Measurements from ENCODE around the gene DRAP1.
"Not testable (repeated sequence)": the region's sequence is repeated elsewhere in the genome, so short reads cannot be mapped to it uniquely, and the experiment has no call there.

The DRAP1 gene

DNA sequence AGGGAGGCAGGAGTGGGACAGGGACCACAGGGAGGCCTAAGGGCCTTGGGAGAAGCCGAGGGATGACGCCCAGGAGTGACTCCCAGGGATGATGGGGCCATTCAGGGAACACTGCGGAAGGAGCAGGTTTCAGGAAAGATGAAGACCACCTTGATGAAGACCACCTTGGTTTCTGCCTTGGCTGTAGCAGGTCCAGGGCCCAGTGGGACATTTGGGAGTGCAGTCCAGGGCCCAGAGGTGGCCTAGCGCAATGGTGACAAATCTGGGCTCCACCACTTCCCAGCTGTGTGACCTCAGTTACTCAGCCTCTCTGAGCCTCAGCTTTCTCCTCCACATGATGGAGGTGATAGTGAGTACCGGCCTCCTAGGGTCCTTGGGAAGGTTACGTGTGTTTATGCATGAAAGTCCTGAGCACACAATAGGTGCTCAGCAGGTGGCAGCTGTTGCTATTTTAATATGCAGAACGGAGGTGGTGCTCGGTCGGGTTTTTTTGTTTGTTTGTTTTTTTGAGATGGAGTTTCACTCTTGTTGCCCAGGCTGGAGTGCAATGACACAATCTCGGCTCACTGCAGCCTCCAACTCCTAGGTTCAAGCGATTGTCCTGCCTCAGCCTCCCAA, 26.8 kb downstream of the DRAP1 start:
- H3K4me1 Mint-ChIP-seq = peaks cover 7% of the 10 kb centered on the region
- no peak for ATAC-seq (ENCODE audit: low read depth)
- no peaks in the 10 kb centered on the region for H3K9me3 Mint-ChIP-seq
- no peaks in the 10 kb centered on the region for H3K36me3 Mint-ChIP-seq
- no peaks in the 10 kb centered on the region for H3K27me3 Mint-ChIP-seq
- no peak overlapping the region for H3K4me3 Mint-ChIP-seq
- no peak overlapping the region for H3K27ac Mint-ChIP-seq
- no peak for DNase-seq (ENCODE audit: low spot score in 2 of 2)

DNA sequence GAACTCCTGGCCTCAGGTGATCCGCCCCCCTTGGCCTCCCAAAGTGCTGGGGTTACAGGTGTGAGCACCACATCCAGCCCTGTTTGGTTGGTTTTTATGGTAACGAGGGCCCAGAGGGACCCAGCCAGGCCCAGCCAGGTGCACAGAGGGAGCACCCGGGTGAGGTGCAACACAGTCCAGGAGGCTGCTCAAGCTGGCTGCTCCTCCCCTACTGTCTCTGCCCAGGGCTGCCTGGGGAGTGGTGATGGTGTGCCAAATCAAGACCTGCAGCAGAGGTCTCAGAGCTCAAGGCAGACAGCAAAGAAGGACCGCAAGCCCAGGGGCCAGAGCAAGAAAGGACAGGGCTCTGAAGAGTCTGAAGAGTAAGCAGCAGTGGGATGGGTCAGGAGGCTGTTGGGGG, 27.4 kb downstream of the DRAP1 start:
- DNase-seq (ENCODE audit: low spot score in 2 of 2) (no peak), ATAC-seq (ENCODE audit: low read depth) (no peak)
- no peaks in the 10 kb centered on the region for H3K27me3 Mint-ChIP-seq
- peaks cover under 1% of the 10 kb centered on the region for H3K4me1 Mint-ChIP-seq
- H3K9me3 Mint-ChIP-seq = no peaks in the 10 kb centered on the region
- no peak overlapping the region for H3K27ac Mint-ChIP-seq
- H3K36me3 Mint-ChIP-seq = no peaks in the 10 kb centered on the region
- no peak overlapping the region for H3K4me3 Mint-ChIP-seq

DNA sequence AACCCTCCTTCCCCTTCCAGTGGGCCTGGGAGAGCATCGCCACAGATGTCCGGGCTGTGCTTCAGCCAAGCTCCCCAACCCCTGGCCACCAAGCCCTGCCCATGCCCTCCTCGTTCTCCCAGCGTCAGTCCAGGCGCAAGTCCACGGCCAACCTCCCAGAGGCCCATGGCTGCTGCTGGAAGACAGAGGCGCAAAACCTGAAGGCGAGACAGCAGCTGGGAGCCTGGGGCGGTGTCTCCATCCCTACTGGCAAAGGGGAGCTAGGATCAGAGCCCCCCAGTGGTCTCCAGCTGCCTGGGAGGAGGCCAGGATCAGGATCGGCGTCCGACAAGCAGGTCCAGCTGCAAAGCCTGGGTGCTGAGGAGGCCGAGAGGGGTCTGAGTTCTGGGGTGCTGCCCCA, 27.9 kb downstream of the DRAP1 start:
- H3K27me3 Mint-ChIP-seq = no peaks in the 10 kb centered on the region
- H3K36me3 Mint-ChIP-seq = no peaks in the 10 kb centered on the region
- DNase-seq (ENCODE audit: low spot score in 2 of 2) (no peak), ATAC-seq (ENCODE audit: low read depth) (no peak)
- no peak overlapping the region for H3K27ac Mint-ChIP-seq
- no peaks in the 10 kb centered on the region for H3K4me1 Mint-ChIP-seq
- no peak overlapping the region for H3K4me3 Mint-ChIP-seq
- no peaks in the 10 kb centered on the region for H3K9me3 Mint-ChIP-seq

DNA sequence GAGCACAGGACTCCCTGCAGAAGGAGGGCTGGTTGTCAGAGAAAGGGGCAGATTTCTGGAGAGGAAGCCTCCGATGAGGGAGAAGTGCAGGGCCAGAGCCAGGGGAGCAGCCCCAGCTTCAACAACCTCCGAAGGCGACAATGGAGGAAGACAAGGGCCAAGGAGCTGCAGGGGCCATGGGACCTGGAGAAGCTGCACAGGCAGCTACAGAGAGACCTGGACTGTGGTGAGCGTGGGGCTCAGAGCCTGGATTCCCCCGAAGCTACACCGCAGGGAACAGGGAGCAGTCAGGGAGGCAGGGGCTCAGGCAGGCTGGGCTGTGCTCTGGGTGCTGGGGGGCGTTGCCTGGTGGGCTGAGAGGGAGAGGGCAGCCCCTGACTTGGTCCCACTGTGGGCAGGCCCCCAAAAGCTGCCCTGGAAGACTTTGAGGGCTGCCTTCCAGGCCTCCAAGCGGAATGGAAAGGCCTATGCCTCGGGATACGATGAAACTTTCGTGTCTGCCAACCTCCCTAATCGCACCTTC, 28.4 kb downstream of the DRAP1 start:
- ATAC-seq (ENCODE audit: low read depth) (no peak), DNase-seq (ENCODE audit: low spot score in 2 of 2) (no peak)
- H3K9me3 Mint-ChIP-seq = no peaks in the 10 kb centered on the region
- no peaks in the 10 kb centered on the region for H3K36me3 Mint-ChIP-seq
- H3K4me1 Mint-ChIP-seq = no peaks in the 10 kb centered on the region
- H3K4me3 Mint-ChIP-seq = no peak overlapping the region
- H3K27ac Mint-ChIP-seq = no peak overlapping the region
- H3K27me3 Mint-ChIP-seq = no peaks in the 10 kb centered on the region

DNA sequence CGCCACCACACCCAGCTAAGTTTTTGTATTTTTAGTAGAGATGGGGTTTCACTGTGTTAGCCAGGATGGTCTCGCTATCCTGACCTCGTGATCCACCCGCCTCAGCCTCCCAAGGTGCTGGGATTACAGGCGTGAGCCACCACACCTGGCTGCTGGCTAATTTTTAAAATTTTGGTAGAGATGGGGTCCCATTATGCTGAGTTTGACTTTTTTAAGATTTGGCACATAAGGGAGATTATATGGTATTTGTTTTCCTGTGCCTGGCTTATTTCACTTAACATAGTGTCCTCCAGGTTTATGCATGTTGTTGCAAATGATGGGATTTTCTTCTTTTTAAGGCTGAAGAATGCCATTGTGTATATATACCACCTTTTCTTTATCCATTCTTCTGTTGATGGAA, 31.5 kb downstream of the DRAP1 start:
- H3K9me3 Mint-ChIP-seq; H3K27ac Mint-ChIP-seq; H3K4me3 Mint-ChIP-seq; H3K4me1 Mint-ChIP-seq; H3K27me3 Mint-ChIP-seq; H3K36me3 Mint-ChIP-seq; ATAC-seq (ENCODE audit: low read depth); DNase-seq (ENCODE audit: low spot score in 2 of 2): not testable (repeated sequence)

DNA sequence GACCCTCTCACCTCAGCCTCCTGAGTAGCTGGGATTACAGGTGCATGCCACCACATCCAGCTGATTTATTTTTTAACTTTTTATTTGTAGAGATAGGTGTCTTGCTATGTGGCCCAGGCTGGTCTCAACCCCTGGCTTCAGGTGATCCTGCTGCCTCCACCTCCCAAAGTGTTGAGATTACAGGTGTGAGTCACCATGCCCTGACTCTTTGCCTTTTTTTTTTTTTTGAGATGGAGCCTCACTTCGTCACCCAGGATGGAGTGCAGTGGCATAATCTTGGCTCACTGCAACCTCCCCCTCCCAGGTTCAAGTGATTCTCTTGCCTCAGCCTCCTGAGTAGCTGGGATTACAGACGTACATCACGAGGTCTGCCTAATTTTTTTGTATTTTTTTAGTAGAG, 32.4 kb downstream of the DRAP1 start:
- DNase-seq (ENCODE audit: low spot score in 2 of 2); H3K27ac Mint-ChIP-seq; H3K4me3 Mint-ChIP-seq; H3K27me3 Mint-ChIP-seq; ATAC-seq (ENCODE audit: low read depth); H3K36me3 Mint-ChIP-seq; H3K9me3 Mint-ChIP-seq; H3K4me1 Mint-ChIP-seq: not testable (repeated sequence)

DNA sequence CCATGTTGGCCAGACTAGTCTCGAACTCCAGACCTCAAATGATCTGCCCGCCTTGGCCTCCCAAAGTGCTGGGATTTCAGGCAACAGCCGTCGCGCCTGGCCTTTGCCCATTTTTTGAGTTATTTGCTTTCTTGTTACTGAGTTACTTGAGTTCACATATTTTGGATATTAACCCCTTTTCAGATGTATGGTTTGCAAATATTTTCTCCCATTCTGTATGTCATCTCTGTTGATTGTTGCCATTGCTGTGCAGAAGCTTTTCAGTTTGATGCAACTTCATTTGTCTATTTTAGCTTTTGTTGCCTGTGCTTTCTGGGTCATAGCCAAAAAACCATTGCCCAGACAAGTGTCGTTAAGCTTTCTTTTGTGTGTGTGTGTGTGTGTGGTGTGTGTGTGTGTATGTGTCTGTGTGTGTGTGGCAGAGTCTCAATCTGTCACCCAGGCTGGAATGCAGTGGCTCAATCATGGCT, 32.9 kb downstream of the DRAP1 start:
- Mint-ChIP-seq H3K27me3 (no peaks in the 10 kb centered on the region), H3K27ac (no peak overlapping the region), H3K36me3 (no peaks in the 10 kb centered on the region), H3K4me3 (no peak overlapping the region), H3K9me3 (no peaks in the 10 kb centered on the region), H3K4me1 (peaks cover 7% of the 10 kb centered on the region)
- DNase-seq (ENCODE audit: low spot score in 2 of 2) (no peak), ATAC-seq (ENCODE audit: low read depth) (no peak)

DNA sequence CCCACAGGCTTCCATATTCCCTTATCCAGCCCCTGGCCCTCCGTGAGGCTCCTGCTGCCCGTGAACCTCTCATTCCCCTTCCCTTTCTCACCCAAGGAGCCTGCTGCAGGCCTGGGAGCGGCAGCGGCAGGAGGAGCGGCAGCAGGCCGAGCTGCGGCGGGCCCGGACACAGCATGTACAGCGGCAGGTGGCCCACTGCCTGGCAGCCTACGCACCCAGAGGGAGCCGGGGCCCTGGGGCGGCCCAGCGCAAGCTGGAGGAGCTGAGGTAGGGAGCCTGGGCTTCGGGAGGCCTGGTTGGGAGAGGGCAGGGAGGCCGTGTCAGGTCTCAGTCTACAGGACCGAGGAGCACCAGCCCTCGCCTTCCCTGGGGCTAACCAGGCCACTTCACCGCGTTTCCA, 34.2 kb downstream of the DRAP1 start:
- peaks cover 10% of the 10 kb centered on the region for H3K4me1 Mint-ChIP-seq
- ATAC-seq (ENCODE audit: low read depth) (no peak), DNase-seq (ENCODE audit: low spot score in 2 of 2) (no peak)
- no peaks in the 10 kb centered on the region for H3K27me3 Mint-ChIP-seq
- no peak overlapping the region for H3K4me3 Mint-ChIP-seq
- no peak overlapping the region for H3K27ac Mint-ChIP-seq
- H3K9me3 Mint-ChIP-seq = no peaks in the 10 kb centered on the region
- no peaks in the 10 kb centered on the region for H3K36me3 Mint-ChIP-seq

DNA sequence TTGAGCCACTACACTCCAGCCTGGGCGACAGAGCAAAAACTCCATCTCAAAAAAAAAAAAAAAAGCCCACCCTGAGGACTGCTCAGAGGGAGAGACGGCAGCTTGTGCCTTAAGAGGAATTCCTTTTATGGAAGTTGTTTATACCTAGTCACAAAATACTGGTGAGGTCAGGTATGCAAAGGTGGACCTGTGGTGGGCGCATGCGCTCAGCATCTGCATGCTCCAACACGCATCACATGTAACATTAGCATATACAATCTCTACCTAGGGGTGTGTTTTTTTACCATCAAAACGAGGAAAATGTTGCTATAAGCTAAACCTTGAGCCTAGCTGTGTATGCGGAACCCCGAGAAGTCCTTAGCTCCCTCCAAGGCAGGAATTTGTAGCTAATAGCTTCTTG, 35.5 kb downstream of the DRAP1 start:
- ATAC-seq (ENCODE audit: low read depth) (no peak), DNase-seq (ENCODE audit: low spot score in 2 of 2) (no peak)
- Mint-ChIP-seq H3K4me3 (no peak overlapping the region), H3K27me3 (no peaks in the 10 kb centered on the region), H3K9me3 (no peaks in the 10 kb centered on the region), H3K4me1 (peaks cover 10% of the 10 kb centered on the region), H3K36me3 (no peaks in the 10 kb centered on the region), H3K27ac (no peak overlapping the region)

DNA sequence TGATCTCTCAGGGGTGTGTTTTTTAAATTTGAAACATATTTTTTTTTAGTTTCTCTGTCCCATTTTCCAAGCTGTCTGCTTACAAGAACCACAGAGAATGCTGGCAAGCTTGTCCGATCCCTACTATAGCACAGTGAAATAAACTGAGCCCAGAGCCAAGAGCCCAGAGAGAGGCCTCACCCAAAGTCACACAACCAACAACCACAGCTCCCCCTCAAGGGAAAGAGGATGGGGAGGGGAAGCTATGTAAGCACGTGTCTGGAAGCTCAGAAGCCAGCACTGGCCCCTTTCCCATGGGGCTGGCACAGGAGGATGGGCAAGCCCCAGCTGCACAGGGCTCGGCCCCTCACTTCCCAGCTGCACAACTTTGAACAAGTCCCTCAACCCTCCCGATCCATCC, 39.1 kb downstream of the DRAP1 start:
- ATAC-seq (ENCODE audit: low read depth) = no peak
- H3K4me3 Mint-ChIP-seq = no peak overlapping the region
- H3K27me3 Mint-ChIP-seq = no peaks in the 10 kb centered on the region
- peaks cover 9% of the 10 kb centered on the region for H3K36me3 Mint-ChIP-seq
- H3K27ac Mint-ChIP-seq = no peak overlapping the region
- H3K4me1 Mint-ChIP-seq = peaks cover 26% of the 10 kb centered on the region
- no peak for DNase-seq (ENCODE audit: low spot score in 2 of 2)
- H3K9me3 Mint-ChIP-seq = no peaks in the 10 kb centered on the region

DNA sequence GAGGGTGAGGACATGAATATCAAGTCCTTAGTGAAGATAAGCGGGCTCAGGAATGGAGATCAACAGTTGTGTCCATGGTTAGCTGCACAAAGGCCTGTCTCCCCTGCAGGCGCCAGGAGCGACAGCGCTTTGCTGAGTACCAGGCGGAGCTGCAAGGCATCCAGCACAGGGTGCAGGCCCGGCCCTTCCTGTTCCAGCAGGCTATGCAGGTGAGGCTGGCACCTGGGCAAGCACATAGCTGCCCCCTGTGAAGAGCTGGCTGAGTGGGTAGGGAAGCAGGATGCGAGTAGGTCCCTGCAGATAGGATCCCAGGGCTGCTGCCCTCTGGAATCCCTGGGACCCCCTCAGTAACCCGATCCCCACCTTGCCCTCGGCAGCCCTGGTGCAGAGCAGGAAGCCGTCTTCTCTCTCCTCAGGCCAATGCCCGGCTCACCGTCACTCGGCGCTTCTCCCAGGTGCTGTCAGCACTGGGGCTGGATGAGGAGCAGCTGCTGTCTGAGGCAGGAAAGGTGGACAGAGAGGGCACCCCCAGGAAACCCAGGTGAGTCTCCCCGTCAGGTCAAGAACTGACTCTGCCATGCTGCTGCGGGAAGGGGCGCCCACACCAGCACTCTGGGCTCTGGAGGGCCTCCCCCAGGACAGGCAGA, 39.7 kb downstream of the DRAP1 start:
- no peaks in the 10 kb centered on the region for H3K27me3 Mint-ChIP-seq
- H3K4me3 Mint-ChIP-seq = no peak overlapping the region
- H3K9me3 Mint-ChIP-seq = no peaks in the 10 kb centered on the region
- ATAC-seq (ENCODE audit: low read depth) (no peak), DNase-seq (ENCODE audit: low spot score in 2 of 2) (no peak)
- peaks cover 26% of the 10 kb centered on the region for H3K4me1 Mint-ChIP-seq
- no peak overlapping the region for H3K27ac Mint-ChIP-seq
- peaks cover 9% of the 10 kb centered on the region for H3K36me3 Mint-ChIP-seq

DNA sequence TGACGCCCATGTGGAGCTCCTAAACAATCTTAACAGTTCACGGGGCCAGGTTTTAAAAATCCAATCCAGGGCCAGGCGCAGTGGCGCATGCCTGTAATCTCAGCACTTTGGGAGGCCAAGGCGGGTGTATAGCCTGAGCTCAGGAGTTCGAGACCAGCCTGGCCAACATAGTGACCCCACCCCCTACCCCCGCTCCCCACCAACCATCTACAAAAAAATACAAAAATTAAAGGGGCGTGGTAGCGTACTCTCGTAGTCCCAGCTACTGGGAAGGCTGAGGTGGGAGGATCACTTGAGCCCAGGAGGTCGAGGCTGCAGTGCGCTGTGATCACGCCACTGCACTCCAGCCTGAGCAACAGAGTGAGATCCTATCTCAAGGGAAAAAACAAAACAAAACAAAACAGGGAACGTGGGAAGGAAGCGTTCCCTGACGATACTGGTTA, 41.6 kb downstream of the DRAP1 start:
- H3K36me3 Mint-ChIP-seq = peaks cover 21% of the 10 kb centered on the region
- no peak for ATAC-seq (ENCODE audit: low read depth)
- peak overlapping the region; percentile 96 for H3K27ac Mint-ChIP-seq
- H3K4me1 Mint-ChIP-seq = peaks cover 32% of the 10 kb centered on the region
- H3K9me3 Mint-ChIP-seq = no peaks in the 10 kb centered on the region
- no peaks in the 10 kb centered on the region for H3K27me3 Mint-ChIP-seq
- DNase-seq (ENCODE audit: low spot score in 2 of 2) = no peak
- H3K4me3 Mint-ChIP-seq = peak overlapping the region; percentile 98

DNA sequence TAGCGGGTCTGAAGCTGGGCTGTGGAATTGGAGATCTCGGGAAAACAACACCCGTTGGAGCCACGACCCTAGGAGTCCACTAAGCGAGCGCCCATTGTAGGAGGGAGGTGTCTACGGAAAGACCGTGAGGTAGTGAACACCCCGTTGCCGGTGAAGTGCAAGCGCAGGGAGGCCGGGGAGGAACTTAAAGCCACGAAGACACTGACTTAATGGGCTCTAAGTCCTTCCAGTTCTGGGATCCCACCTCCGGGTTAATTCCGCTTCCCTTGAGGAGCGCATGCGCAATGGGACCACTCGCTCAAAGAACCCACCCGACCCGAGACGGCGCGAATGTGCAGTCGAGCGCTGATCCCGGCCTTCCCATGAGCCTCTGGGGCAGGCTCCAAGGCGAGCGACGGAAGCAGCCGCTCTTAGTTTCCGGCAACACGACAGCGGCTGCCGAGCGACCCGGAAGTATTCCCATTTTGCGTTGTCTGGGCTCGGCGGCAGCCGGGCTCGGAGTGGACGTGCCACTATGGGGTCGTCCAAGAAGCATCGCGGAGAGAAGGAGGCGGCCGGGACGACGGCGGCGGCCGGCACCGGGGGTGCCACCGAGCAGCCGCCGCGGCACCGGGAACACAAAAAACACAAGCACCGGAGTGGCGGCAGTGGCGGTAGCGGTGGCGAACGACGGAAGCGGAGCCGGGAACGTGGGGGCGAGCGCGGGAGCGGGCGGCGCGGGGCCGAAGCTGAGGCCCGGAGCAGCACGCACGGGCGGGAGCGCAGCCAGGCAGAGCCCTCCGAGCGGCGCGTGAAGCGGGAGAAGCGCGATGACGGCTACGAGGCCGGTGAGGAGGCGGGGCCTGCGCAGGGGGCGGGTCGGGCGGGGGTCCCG, 42.3 kb downstream of the DRAP1 start, which contains the start of gene SART1:
TSS of gene SART1 (plus strand) at position 468 of the 874 bp plus-strand sequence. CDS start at position 515, 47 bp downstream.
- ATAC-seq (ENCODE audit: low read depth) = peak; percentile 89
- Mint-ChIP-seq H3K27me3 (no peaks in the 10 kb centered on the region), H3K9me3 (no peaks in the 10 kb centered on the region), H3K4me1 (peaks cover 33% of the 10 kb centered on the region), H3K36me3 (peaks cover 23% of the 10 kb centered on the region), H3K27ac (peak within 1 kb of the TSS; percentile 96), H3K4me3 (peak within 1 kb of the TSS; percentile 98)
- peak; percentile 78 to 88 for DNase-seq (ENCODE audit: low spot score in 2 of 2)

DNA sequence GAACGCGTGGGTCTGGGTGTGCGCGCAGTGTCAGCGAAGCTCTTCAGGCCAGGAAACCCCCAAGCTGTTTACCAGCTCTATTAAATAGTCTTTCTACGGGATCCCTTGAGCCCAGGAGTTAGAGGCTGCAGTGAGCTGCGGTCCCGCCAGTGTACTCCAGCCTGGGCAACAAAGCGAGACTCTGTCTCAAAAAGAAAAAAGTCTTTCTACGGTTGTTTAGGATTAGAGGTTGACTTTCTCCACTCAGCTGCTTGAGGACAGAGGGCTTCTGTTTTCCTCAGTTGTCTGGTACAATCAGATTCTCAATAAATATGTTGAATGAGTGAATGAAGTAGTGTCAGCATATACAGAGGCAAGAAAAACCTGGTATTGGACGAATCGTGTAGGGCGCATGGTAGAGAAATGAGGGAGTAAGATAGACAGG, 42.9 kb downstream of the DRAP1 start:
- Mint-ChIP-seq H3K36me3 (peaks cover 27% of the 10 kb centered on the region), H3K4me1 (peaks cover 27% of the 10 kb centered on the region), H3K27me3 (no peaks in the 10 kb centered on the region), H3K9me3 (no peaks in the 10 kb centered on the region), H3K4me3 (peak overlapping the region; percentile 98), H3K27ac (peak overlapping the region; percentile 96)
- ATAC-seq (ENCODE audit: low read depth) (no peak), DNase-seq (ENCODE audit: low spot score in 2 of 2) (no peak)
